A673 (cell line): ENCODE data around the gene PPP1R13B. TPM values are rescaled to one million over a fixed set of nuclear protein-coding genes. Genes with fewer than 3 reads are reported as not detected.

Source experiments
- BruUV-seq: library from RNA; stranded (reverse); fragments of 400-500 nt; replicated peaks from 2 replicates; lab custom pipeline; 2021; lab: Mats Ljungman, UMichigan
- CTCF ChIA-PET: fragments of 300-600 bp; sonication (Branson Sonifier 250); formaldehyde crosslinking; loops from one replicate; lab custom pipeline; 2022; ENCODE audit warnings: antibody characterized with exemption; lab: Charles Lee
- POLR2A ChIA-PET: fragments of 300-600 bp; sonication (Branson Sonifier 250); formaldehyde crosslinking; loops from one replicate; lab custom pipeline; 2022; ENCODE audit warnings: antibody characterized with exemption; ENCODE audit not compliant: low non-redundant PET; lab: Charles Lee
- DNase-seq: peaks from one replicate; pipeline ENCODE4 v3.0.0-alpha.2; 2015; ENCODE audit warnings: low spot score
- H3K27ac ChIP-seq: fragments of 200-600 bp; sonication (generic); 2 replicates; pipeline ENCODE4 v1.5.1; 2016; ENCODE audit warnings: mixed run types, low read depth, mild to moderate bottlenecking, mixed read lengths, antibody characterized with exemption, low read length; ENCODE audit not compliant: poor library complexity, severe bottlenecking
- H3K27me3 ChIP-seq: fragments of 200-600 bp; sonication (generic); replicated peaks from 2 replicates; pipeline ENCODE4 v1.6.1; 2017; ENCODE audit warnings: mixed run types, low read depth, mild to moderate bottlenecking, mixed read lengths, antibody characterized with exemption, low read length; ENCODE audit not compliant: insufficient read depth, poor library complexity
- H3K36me3 ChIP-seq: fragments of 200-600 bp; sonication (generic); 2 replicates; pipeline ENCODE4 v1.6.1; 2016; ENCODE audit warnings: mixed run types, mild to moderate bottlenecking, mixed read lengths, antibody characterized with exemption, low read length; ENCODE audit not compliant: insufficient read depth, poor library complexity, severe bottlenecking
- H3K4me1 ChIP-seq: fragments of 200-600 bp; sonication (generic); 2 replicates; pipeline ENCODE4 v1.6.1; 2017; ENCODE audit warnings: mixed run types, mild to moderate bottlenecking, mixed read lengths, antibody characterized with exemption, low read length; ENCODE audit not compliant: insufficient read depth, poor library complexity, severe bottlenecking
- H3K4me3 ChIP-seq: fragments of 200-600 bp; sonication (generic); 2 replicates; pipeline ENCODE4 v1.5.1; 2016; ENCODE audit warnings: low read depth, mixed run types, mild to moderate bottlenecking, mixed read lengths, low read length; ENCODE audit not compliant: poor library complexity, severe bottlenecking
- H3K9me3 ChIP-seq: fragments of 200-600 bp; sonication (generic); 2 replicates; pipeline ENCODE4 v1.6.1; 2016; ENCODE audit warnings: mixed run types, low read depth, mild to moderate bottlenecking, mixed read lengths, antibody characterized with exemption, low read length; ENCODE audit not compliant: poor library complexity, severe bottlenecking
- CTCF ChIP-seq: fragments of 300-800, 200-600 bp; sonication (generic); conservative IDR thresholded peaks from 2 replicates; pipeline ENCODE4 v1.5.1; 2017; ENCODE audit warnings: low read depth, mild to moderate bottlenecking, antibody characterized with exemption, low read length, moderate library complexity, mixed read lengths
- EZH2 ChIP-seq: fragments of 200-600 bp; sonication (generic); IDR thresholded peaks from 2 replicates; pipeline ENCODE4 v1.6.1; 2017; ENCODE audit warnings: borderline replicate concordance, low read depth, mild to moderate bottlenecking, mixed read lengths, antibody characterized with exemption, low read length; ENCODE audit not compliant: poor library complexity, severe bottlenecking
- intact Hi-C: fragments of 100-400 bp; cut with micrococcal nuclease; formaldehyde crosslinking; loops from one replicate; pipeline ENCODE4 v1.10.0; 2022; ENCODE audit not compliant: unreplicated experiment
- total RNA-seq: library from RNA; stranded (reverse); gene quantifications from 2 replicates; pipeline ENCODE4 v1.2.3, GENCODE V29; 2021

PPP1R13B gene
- total RNA-seq, 1 experiment from 2014 or later: 4.8 TPM

GRCh38 chr14:103730490-103731035, 116.8 kb downstream of the PPP1R13B start:
- DNase-seq: no peak
- BruUV-seq: no TSS peak
- POLR2A ChIA-PET: no interaction called here
- no peaks in the 10 kb centered on the region for H3K27me3 ChIP-seq
- H3K4me1 ChIP-seq: no peaks in the 10 kb centered on the region
- no peak for TF ChIP-seq CTCF
- TF ChIP-seq EZH2: no peak
- intact Hi-C loops: no loop called here
- no peaks in the 10 kb centered on the region for H3K9me3 ChIP-seq
- H3K36me3 ChIP-seq: peaks cover 25% of the 10 kb centered on the region
- CTCF ChIA-PET: no interaction called here
- no peak overlapping the region for H3K4me3 ChIP-seq
- no peak overlapping the region for H3K27ac ChIP-seq

GRCh38 chr14:103729496-103730448, 117.6 kb downstream of the PPP1R13B start:
- Histone ChIP-seq H3K4me3 (no peak overlapping the region), H3K36me3 (peaks cover 25% of the 10 kb centered on the region), H3K9me3 (no peaks in the 10 kb centered on the region), H3K27me3 (no peaks in the 10 kb centered on the region), H3K27ac (no peak overlapping the region), H3K4me1 (no peaks in the 10 kb centered on the region)
- DNase-seq: no peak
- intact Hi-C loops: no loop called here
- no TSS peak for BruUV-seq
- ChIA-PET POLR2A (no interaction called here), CTCF (no interaction called here)
- no peak for TF ChIP-seq EZH2
- TF ChIP-seq CTCF: no peak

- ChIA-PET POLR2A (no interaction called here), CTCF (no interaction called here)
- BruUV-seq: no TSS peak
Observed at GRCh38 chr14:103728721-103729120, 118.7 kb downstream of the PPP1R13B start.

More at GRCh38 chr14:103728721-103729120, 118.7 kb downstream of the PPP1R13B start:
- no peaks in the 10 kb centered on the region for H3K9me3 ChIP-seq
- H3K27ac ChIP-seq: no peak overlapping the region
- no peaks in the 10 kb centered on the region for H3K4me1 ChIP-seq
- no peak overlapping the region for H3K4me3 ChIP-seq
- no peaks in the 10 kb centered on the region for H3K27me3 ChIP-seq
- intact Hi-C loops: no loop called here
- DNase-seq: no peak
- peaks cover 21% of the 10 kb centered on the region for H3K36me3 ChIP-seq
- TF ChIP-seq EZH2 (no peak), CTCF (no peak)
